CD4-positive, alpha-beta memory T cell (primary cell): ENCODE results near the gene ZNF655. TPM values are rescaled to one million over a fixed set of nuclear protein-coding genes. Genes with fewer than 3 reads are reported as not detected.
"Not testable (repeated sequence)": the region's sequence is repeated elsewhere in the genome, so short reads cannot be mapped to it uniquely, and the experiment has no call there.

Experiments
- CTCF ChIA-PET: fragments of 350-600 bp; sonication (Branson Sonifier 250); formaldehyde crosslinking; loops from one replicate; lab custom pipeline; 2021; ENCODE audit warnings: inconsistent platforms; ENCODE audit not compliant: partially characterized antibody; lab: Charles Lee
- POLR2A ChIA-PET: fragments of 350-600 bp; sonication (Branson Sonifier 250); formaldehyde crosslinking; loops from one replicate; lab custom pipeline; 2021; ENCODE audit not compliant: partially characterized antibody; lab: Charles Lee
- DNase-seq, 5 donors: peaks; one replicate each; pipeline versions ENCODE4 v3.0.0 to v3.0.0-alpha.2; 2020 to 2022; ENCODE audit warnings: mixed read lengths in 1 of 5
- H3K27ac ChIP-seq: one replicate; pipeline ENCODE4 v1.7.0; 2013; ENCODE audit warnings: low read depth, low read length
- H3K27me3 ChIP-seq: 2 replicates; pipeline ENCODE4 v1.7.0; 2013; ENCODE audit warnings: mild to moderate bottlenecking, low read length, moderate library complexity; ENCODE audit not compliant: insufficient read depth
- H3K36me3 ChIP-seq: 2 replicates; pipeline ENCODE4 v1.7.0; 2013; ENCODE audit warnings: mild to moderate bottlenecking, low read length, moderate library complexity; ENCODE audit not compliant: insufficient read depth
- H3K4me1 ChIP-seq: 2 replicates; pipeline ENCODE4 v1.7.0; 2013; ENCODE audit warnings: mild to moderate bottlenecking, low read length, moderate library complexity; ENCODE audit not compliant: insufficient read depth
- H3K4me3 ChIP-seq, 2 donors: one replicate each; pipeline ENCODE4 v1.7.0; 2013; ENCODE audit warnings: low read length in 2 of 2, mild to moderate bottlenecking in 1 of 2
- H3K9me3 ChIP-seq, 2 donors: one replicate each; pipeline ENCODE4 v1.7.0; 2013; ENCODE audit warnings: low read length in 2 of 2, control low read depth in 1 of 2; ENCODE audit not compliant: control insufficient read depth in 1 of 2
- H3K27ac Mint-ChIP-seq, 7 donors: one replicate each; pipeline ENCODE4 v1.8.0; 2020 to 2021; ENCODE audit warnings: mixed read lengths in 7 of 7, mild to moderate bottlenecking in 6 of 7, inconsistent platforms in 3 of 7, moderate library complexity in 3 of 7
- H3K27me3 Mint-ChIP-seq, 2 donors: one replicate each; pipeline ENCODE4 v1.8.0; 2020 to 2021; ENCODE audit warnings: mixed read lengths in 2 of 2
- H3K36me3 Mint-ChIP-seq, 2 donors: one replicate each; pipeline ENCODE4 v1.8.0; 2020 to 2021; ENCODE audit warnings: mixed read lengths in 2 of 2, inconsistent platforms in 1 of 2, mild to moderate bottlenecking in 1 of 2
- H3K4me1 Mint-ChIP-seq, 4 donors: one replicate each; pipeline ENCODE4 v1.8.0; 2020 to 2021; ENCODE audit warnings: mixed read lengths in 4 of 4, mild to moderate bottlenecking in 1 of 4
- H3K4me3 Mint-ChIP-seq, 8 donors: one replicate each; pipeline ENCODE4 v1.8.0; 2020 to 2021; ENCODE audit warnings: mixed read lengths in 8 of 8, mild to moderate bottlenecking in 7 of 8, moderate library complexity in 6 of 8, inconsistent platforms in 3 of 8
- H3K9me3 Mint-ChIP-seq, 8 donors: one replicate each; pipeline ENCODE4 v1.8.0; 2020 to 2021; ENCODE audit warnings: mixed read lengths in 8 of 8, mild to moderate bottlenecking in 5 of 8, inconsistent platforms in 3 of 8, moderate library complexity in 1 of 8
- intact Hi-C: fragments of 100-400 bp; cut with micrococcal nuclease; formaldehyde crosslinking; loops from one replicate; pipeline ENCODE4 v1.15.1; 2023
- polyA plus RNA-seq, 2 donors: library from polyadenylated mRNA; unstranded; fragments of 300-500 nt; fragmentation: Illumina TruSeq; gene quantifications; one replicate each; pipeline ENCODE4 v1.2.3, GENCODE V29; 2021
- total RNA-seq, 2 experiments: library from RNA; stranded (reverse); gene quantifications; one replicate each; pipeline ENCODE4 v1.2.3, GENCODE V29; 2021

The ZNF655 gene
- total and polyA plus RNA-seq, 4 experiments from 2014 or later = 66.8 to 150 (median 105) TPM

DNA sequence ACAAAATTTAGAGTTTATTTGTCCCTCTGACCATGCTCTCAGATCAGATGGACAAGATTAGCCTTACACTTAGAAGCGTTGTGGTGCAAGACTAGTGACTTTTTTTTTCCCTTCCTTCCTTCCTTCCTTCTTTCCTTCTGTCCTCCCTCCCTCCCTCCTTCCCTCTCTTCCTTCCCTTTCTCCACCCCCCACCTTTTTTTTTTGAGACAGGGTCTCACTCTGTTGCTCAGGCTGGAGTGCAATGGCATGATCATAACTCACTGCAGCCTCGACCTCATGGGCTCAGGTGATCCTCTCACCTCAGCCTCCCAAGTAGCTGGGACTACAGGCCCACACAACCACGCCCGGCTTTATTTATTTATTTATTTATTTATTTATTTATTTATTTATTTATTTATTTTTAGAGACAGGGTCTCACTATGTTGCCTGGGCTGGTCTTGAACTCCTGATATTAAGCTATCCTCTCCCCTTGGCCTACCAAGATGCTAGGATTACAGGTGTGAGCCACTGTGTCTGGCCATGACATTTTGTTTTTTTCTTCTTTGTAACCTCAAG is 22.4 kb downstream of the ZNF655 start:
- H3K4me3 Mint-ChIP-seq = peak overlapping the region; percentile 85 to 96 (median 92)

DNA sequence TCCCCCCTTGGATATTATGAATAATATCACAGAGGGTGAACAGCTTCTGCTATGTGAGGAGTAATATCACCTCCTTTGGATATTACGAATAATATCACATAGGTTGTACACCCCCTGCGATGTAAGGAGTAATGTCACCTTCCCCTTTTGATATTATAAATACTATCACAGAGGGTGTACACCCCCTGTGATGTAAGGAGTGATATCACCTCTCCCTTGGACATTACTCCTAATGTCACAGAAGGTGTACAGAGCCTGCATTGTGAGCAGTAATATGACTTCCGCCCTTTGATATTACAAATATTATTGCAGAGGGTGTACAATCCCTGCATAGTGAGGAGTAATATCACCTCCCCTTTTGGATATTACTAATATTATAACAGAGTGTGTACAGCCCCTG is 30.4 kb downstream of the ZNF655 start:
- CTCF ChIA-PET = no interaction called here
- Histone ChIP-seq H3K27ac (no peak overlapping the region), H3K9me3 (no peaks in the 10 kb centered on the region), H3K4me3 (no peak overlapping the region), H3K4me1 (no peaks in the 10 kb centered on the region), H3K27me3 (no peaks in the 10 kb centered on the region), H3K36me3 (no peaks in the 10 kb centered on the region)
- no peak for DNase-seq
- Mint-ChIP-seq H3K4me3 (no peak overlapping the region), H3K4me1 (no peaks in the 10 kb centered on the region), H3K9me3 (no peaks in the 10 kb centered on the region), H3K36me3 (no peaks in the 10 kb centered on the region), H3K27ac (no peak overlapping the region), H3K27me3 (peaks cover 6 to 12% of the 10 kb centered on the region in 2 donors)
- intact Hi-C loops = no loop called here
- POLR2A ChIA-PET = no interaction called here

More for the DNA sequence above, 22.4 kb downstream of the ZNF655 start:
- Mint-ChIP-seq H3K27ac (peak overlapping the region in 6 of 7 donors; percentile 57 to 95 (median 89)), H3K4me1 (peaks cover 9 to 20% (median 13%) of the 10 kb centered on the region in 4 donors)
- ChIA-PET CTCF (interaction anchor here (0.6 to 1.6 kb wide), 6 partner anchors 21 to 1011 kb away, joined by 3 to 5 read pairs (median 3); no protein-coding TSS in a partner anchor), POLR2A (interaction anchor here (1.0 to 2.1 kb wide), 6 partner anchors 22 to 172 kb away, joined by 3 to 24 read pairs (median 4); partner anchors contain the start of genes BUD31, FAM200A, PDAP1 and ZKSCAN5)
- H3K27me3 ChIP-seq, DNase-seq, H3K4me1 ChIP-seq, H3K9me3 ChIP-seq, H3K9me3 Mint-ChIP-seq, H3K36me3 Mint-ChIP-seq, H3K36me3 ChIP-seq, H3K27me3 Mint-ChIP-seq: not testable (repeated sequence)
- H3K27ac ChIP-seq = peak overlapping the region; percentile 23
- intact Hi-C loops = loop anchor here (2.0 kb wide), 1 partner anchor 36 kb away; the partner anchor contains the start of gene ZSCAN25
- H3K4me3 ChIP-seq = peak overlapping the region; percentile 52 to 59

DNA sequence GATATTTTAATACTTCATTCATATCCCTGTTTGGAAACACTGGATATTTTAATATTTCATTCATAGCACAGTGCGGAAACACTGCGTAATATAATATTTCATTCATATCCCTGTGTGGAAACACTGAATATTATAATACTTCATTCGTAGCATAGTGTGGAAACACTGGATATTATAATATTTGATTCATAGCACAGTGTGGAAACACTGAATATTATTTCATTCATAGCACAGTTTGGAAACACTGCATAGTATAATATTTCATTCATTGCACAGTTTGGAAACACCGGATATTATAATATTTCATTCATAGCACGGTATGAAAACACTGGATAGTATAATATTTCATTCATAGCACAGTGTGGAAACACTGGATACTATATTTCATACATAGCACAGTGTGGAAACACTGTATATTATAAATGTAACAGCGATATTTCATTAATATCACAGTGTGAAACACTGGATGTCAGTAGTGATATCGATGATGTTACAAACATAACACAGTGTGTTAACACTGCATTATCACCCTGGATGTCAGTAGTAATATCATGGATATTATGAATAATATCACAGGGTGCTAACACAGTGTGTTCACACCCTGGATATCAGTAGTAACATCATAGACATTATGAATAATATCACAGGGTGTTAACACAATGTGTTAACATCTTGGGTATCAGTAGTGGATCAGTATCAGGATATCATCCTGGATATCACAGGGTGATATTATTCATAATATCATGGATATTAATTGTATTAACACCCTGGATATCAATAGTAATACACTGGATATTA is 36.7 kb downstream of the ZNF655 start:
- Histone ChIP-seq H3K27ac (no peak overlapping the region), H3K9me3 (no peaks in the 10 kb centered on the region), H3K4me1 (no peaks in the 10 kb centered on the region), H3K36me3 (no peaks in the 10 kb centered on the region), H3K4me3 (no peak overlapping the region), H3K27me3 (no peaks in the 10 kb centered on the region)
- ChIA-PET CTCF (no interaction called here), POLR2A (no interaction called here)
- intact Hi-C loops = no loop called here
- Mint-ChIP-seq H3K27ac (no peak overlapping the region), H3K27me3 (no peaks in the 10 kb centered on the region), H3K9me3 (no peaks in the 10 kb centered on the region), H3K4me1 (no peaks in the 10 kb centered on the region), H3K4me3 (no peak overlapping the region), H3K36me3 (no peaks in the 10 kb centered on the region)
- no peak for DNase-seq

DNA sequence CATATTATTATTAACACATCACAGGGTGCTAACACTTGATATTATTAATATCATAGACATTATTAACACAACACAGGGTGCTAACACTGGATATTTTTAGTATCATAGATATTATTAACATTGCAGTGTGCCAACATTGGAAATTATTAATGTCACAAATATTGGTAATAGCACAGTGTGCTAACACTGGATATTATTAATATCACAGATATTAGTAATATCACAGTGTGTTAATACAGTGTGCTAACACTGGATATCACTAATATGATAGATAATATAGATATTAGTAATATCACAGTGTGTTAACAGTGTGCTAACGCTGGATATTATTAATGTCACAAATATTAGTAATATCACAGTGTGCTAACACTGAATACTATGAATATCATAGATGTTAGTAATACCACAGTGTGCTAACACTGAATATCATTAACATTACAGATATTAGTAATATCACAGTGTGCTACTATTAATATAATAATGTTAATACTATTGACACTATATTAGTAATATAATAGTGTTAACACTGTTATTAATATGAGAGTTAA is 38.0 kb downstream of the ZNF655 start:
- H3K4me1 Mint-ChIP-seq = no peaks in the 10 kb centered on the region
- H3K27me3 Mint-ChIP-seq = no peaks in the 10 kb centered on the region
- no peaks in the 10 kb centered on the region for H3K4me1 ChIP-seq
- no peak overlapping the region for H3K4me3 Mint-ChIP-seq
- intact Hi-C loops = no loop called here
- H3K9me3 Mint-ChIP-seq = no peaks in the 10 kb centered on the region
- ChIA-PET CTCF (no interaction called here), POLR2A (no interaction called here)
- no peaks in the 10 kb centered on the region for H3K9me3 ChIP-seq
- H3K27me3 ChIP-seq = no peaks in the 10 kb centered on the region
- H3K4me3 ChIP-seq = no peak overlapping the region
- no peak overlapping the region for H3K27ac Mint-ChIP-seq
- DNase-seq = no peak
- H3K27ac ChIP-seq = no peak overlapping the region
- no peaks in the 10 kb centered on the region for H3K36me3 Mint-ChIP-seq
- no peaks in the 10 kb centered on the region for H3K36me3 ChIP-seq

DNA sequence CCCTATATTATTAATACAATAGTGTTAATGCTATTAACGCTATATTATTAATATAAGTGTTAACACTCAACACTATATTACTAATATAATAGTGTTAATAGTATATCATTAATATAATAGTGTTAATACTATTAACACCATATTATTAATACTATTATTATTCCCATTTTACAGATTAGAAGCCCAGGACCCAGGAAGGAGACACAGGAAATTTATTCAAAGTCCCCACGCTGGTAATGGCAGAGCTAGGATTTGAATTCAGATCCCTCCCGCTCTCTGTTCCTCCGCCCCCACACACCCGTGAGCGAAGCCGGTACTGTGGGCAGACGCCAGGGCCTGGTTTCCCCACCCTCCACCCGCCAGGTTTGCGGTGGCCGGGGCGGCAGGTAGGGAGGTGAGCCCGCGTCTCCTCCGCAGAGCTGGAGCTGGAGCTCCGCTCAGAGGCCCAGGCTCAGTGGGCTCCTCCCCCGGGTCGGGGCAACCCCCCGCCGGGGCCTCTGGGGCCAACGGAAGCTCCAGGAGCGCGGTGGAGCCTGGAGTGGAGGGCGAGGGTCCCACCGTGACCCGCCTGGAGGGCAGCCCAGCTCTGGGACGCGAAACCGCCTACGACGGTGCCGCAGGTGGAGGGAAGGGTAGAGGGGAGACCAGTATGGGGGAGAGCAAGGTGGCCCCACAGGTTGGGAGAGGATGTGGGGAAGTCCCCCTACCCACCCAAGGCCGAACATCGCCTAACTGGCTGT is 39.5 kb downstream of the ZNF655 start, which contains the start of gene TMEM225B:
TMEM225B (plus strand) TSS at position 506 of the 740 bp plus-strand sequence. CDS start 6,122 bp downstream, outside the sequence.
- Histone ChIP-seq H3K36me3 (no peaks in the 10 kb centered on the region), H3K27me3 (no peaks in the 10 kb centered on the region), H3K4me1 (no peaks in the 10 kb centered on the region), H3K4me3 (no peak within 1 kb of the TSS), H3K9me3 (no peaks in the 10 kb centered on the region), H3K27ac (no peak within 1 kb of the TSS)
- peak in 3 of 5 donors; percentile 13 to 31 (median 21) for DNase-seq
- no peak within 1 kb of the TSS for H3K27ac Mint-ChIP-seq
- ChIA-PET POLR2A (interaction anchor here (1.0 kb wide), 2 partner anchors 18 to 39 kb away, joined by 3 to 5 read pairs; partner anchors contain the start of genes ZNF655 and ZSCAN25), CTCF (no interaction called here)
- H3K4me3 Mint-ChIP-seq = no peak within 1 kb of the TSS
- no peaks in the 10 kb centered on the region for H3K27me3 Mint-ChIP-seq
- intact Hi-C loops = no loop called here
- no peaks in the 10 kb centered on the region for H3K9me3 Mint-ChIP-seq
- no peaks in the 10 kb centered on the region for H3K4me1 Mint-ChIP-seq
- no peaks in the 10 kb centered on the region for H3K36me3 Mint-ChIP-seq

- Histone ChIP-seq H3K27ac (no peak overlapping the region), H3K36me3 (no peaks in the 10 kb centered on the region), H3K4me3 (no peak overlapping the region), H3K27me3 (no peaks in the 10 kb centered on the region), H3K4me1 (no peaks in the 10 kb centered on the region), H3K9me3 (no peaks in the 10 kb centered on the region)
- intact Hi-C loops = no loop called here
- POLR2A ChIA-PET = interaction anchor here (1.4 kb wide), 1 partner anchor 42 kb away, joined by 3 read pairs; no protein-coding TSS in a partner anchor
- Mint-ChIP-seq H3K4me3 (no peak overlapping the region), H3K9me3 (no peaks in the 10 kb centered on the region), H3K27me3 (no peaks in the 10 kb centered on the region), H3K4me1 (no peaks in the 10 kb centered on the region), H3K27ac (peak overlapping the region in 1 of 7 donors; percentile 7), H3K36me3 (no peaks in the 10 kb centered on the region)
- CTCF ChIA-PET = no interaction called here
- no peak for DNase-seq
These were observed 41.4 kb downstream of the ZNF655 start for GRCh38 chr7:99599836-99600235.
